Neural crest cell (in vitro differentiated cells): Measurements from ENCODE around the gene RASD1. TPM values are rescaled to one million over a fixed set of nuclear protein-coding genes. Genes with fewer than 3 reads are reported as not detected.
A peak's percentile ranks its signal among the peaks of the same experiment; 100 is the strongest.
"Not testable (repeated sequence)": the region's sequence is repeated elsewhere in the genome, so short reads cannot be mapped to it uniquely, and the experiment has no call there.

Experiments
- DNase-seq: peaks from one replicate; pipeline ENCODE4 v3.0.0; 2021; ENCODE audit warnings: low read depth, mixed read lengths, low spot score
- H3K27ac Mint-ChIP-seq: one replicate; pipeline ENCODE4 v1.8.0; 2021; ENCODE audit warnings: mild to moderate bottlenecking, mixed read lengths; ENCODE audit not compliant: unreplicated experiment
- H3K27me3 Mint-ChIP-seq: 2 replicates; pipeline ENCODE4 v1.8.0; 2021; ENCODE audit warnings: low read depth, mild to moderate bottlenecking, mixed read lengths
- H3K36me3 Mint-ChIP-seq: 2 replicates; pipeline ENCODE4 v1.8.0; 2021; ENCODE audit warnings: low read depth, mild to moderate bottlenecking, mixed read lengths
- H3K4me1 Mint-ChIP-seq: 2 replicates; pipeline ENCODE4 v1.8.0; 2021; ENCODE audit warnings: mixed read lengths
- H3K4me3 Mint-ChIP-seq: one replicate; pipeline ENCODE4 v1.8.0; 2021; ENCODE audit warnings: mild to moderate bottlenecking, mixed read lengths
- H3K9me3 Mint-ChIP-seq: 2 replicates; pipeline ENCODE4 v1.8.0; 2021; ENCODE audit warnings: mixed read lengths
- total RNA-seq: library from RNA; stranded (reverse); gene quantifications from 2 replicates; pipeline ENCODE4 v1.2.1, GENCODE V29; 2021
- TF ChIP-seq, protein P1 (sequence below): fragments of 200-600 bp; sonication (generic); conservative IDR thresholded peaks from 2 replicates; pipeline ENCODE4 v1.5.0; 2021; ENCODE audit warnings: antibody characterized with exemption, mild to moderate bottlenecking

Gene RASD1
- total RNA-seq, 1 donor from 2014 or later: 8.0 TPM

DNA sequence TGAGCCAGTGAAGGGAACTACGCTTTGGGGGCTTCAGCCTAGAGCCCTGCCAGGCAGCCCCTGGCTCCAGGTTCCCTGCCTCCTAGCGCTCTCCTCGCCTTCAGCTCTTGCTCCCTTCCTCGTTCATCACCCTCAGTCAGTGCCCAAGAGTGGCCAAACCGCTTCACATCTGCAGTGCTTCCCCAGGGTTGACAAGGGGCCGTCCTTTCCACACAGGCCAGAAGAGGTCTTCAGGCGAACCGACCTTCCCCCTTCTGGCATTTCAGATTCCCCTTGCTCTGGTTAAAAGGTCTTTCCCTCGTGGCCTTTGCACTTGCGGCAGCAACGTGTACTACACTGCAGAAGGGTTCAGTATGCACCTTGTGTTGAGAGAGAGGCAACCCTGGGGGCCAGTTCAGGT lies 4.1 kb downstream of the RASD1 start:
- peaks cover 21% of the 10 kb centered on the region for H3K4me1 Mint-ChIP-seq
- TF ChIP-seq, protein P1, sequence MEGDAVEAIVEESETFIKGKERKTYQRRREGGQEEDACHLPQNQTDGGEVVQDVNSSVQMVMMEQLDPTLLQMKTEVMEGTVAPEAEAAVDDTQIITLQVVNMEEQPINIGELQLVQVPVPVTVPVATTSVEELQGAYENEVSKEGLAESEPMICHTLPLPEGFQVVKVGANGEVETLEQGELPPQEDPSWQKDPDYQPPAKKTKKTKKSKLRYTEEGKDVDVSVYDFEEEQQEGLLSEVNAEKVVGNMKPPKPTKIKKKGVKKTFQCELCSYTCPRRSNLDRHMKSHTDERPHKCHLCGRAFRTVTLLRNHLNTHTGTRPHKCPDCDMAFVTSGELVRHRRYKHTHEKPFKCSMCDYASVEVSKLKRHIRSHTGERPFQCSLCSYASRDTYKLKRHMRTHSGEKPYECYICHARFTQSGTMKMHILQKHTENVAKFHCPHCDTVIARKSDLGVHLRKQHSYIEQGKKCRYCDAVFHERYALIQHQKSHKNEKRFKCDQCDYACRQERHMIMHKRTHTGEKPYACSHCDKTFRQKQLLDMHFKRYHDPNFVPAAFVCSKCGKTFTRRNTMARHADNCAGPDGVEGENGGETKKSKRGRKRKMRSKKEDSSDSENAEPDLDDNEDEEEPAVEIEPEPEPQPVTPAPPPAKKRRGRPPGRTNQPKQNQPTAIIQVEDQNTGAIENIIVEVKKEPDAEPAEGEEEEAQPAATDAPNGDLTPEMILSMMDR: no peak
- H3K27me3 Mint-ChIP-seq: peaks cover 30% of the 10 kb centered on the region
- H3K9me3 Mint-ChIP-seq: no peaks in the 10 kb centered on the region
- no peak for DNase-seq
- peak overlapping the region; percentile 60 for H3K4me3 Mint-ChIP-seq
- H3K36me3 Mint-ChIP-seq: peaks cover 20% of the 10 kb centered on the region
- H3K27ac Mint-ChIP-seq: no peak overlapping the region

DNA sequence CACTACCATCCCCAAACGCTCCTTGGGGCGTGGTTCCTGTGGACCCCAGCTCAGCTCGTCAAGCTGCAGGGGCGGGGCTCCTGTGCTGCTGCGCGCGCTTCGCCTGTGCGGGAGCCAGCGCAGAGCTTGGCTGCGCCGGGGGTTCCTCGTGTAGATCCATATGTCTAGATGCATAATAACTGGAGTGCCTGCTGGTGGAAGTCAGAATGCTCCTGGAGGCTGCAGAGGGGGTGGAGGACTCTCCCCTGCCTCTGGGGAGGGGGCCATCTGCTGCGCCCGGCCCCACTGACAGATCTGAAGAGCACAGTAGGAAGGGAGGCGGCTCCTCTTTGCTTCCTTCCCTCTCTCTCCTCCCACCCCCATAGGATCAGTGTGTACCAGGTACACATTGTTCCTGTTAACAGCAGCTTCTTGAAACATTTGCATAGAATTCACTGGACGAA lies 4.6 kb downstream of the RASD1 start:
- no peak overlapping the region for H3K27ac Mint-ChIP-seq
- peaks cover 23% of the 10 kb centered on the region for H3K36me3 Mint-ChIP-seq
- H3K4me3 Mint-ChIP-seq: no peak overlapping the region
- no peaks in the 10 kb centered on the region for H3K9me3 Mint-ChIP-seq
- TF ChIP-seq, protein P1: no peak
- H3K27me3 Mint-ChIP-seq: peaks cover 27% of the 10 kb centered on the region
- DNase-seq: no peak
- peaks cover 21% of the 10 kb centered on the region for H3K4me1 Mint-ChIP-seq

- H3K9me3 Mint-ChIP-seq: no peaks in the 10 kb centered on the region
- H3K27me3 Mint-ChIP-seq: peaks cover 26% of the 10 kb centered on the region
- peaks cover 21% of the 10 kb centered on the region for H3K4me1 Mint-ChIP-seq
- no peak overlapping the region for H3K27ac Mint-ChIP-seq
- no peak for DNase-seq
- H3K36me3 Mint-ChIP-seq: peaks cover 23% of the 10 kb centered on the region
- no peak overlapping the region for H3K4me3 Mint-ChIP-seq
- TF ChIP-seq, protein P1: no peak
These were observed 5.1 kb downstream of the RASD1 start for GRCh38 chr17:17491031-17491471.

- Mint-ChIP-seq H3K36me3 (peaks cover 30% of the 10 kb centered on the region), H3K27me3 (no peaks in the 10 kb centered on the region), H3K9me3 (no peaks in the 10 kb centered on the region)
These were observed 8.2 kb downstream of the RASD1 start for GRCh38 chr17:17487998-17488397.

DNA sequence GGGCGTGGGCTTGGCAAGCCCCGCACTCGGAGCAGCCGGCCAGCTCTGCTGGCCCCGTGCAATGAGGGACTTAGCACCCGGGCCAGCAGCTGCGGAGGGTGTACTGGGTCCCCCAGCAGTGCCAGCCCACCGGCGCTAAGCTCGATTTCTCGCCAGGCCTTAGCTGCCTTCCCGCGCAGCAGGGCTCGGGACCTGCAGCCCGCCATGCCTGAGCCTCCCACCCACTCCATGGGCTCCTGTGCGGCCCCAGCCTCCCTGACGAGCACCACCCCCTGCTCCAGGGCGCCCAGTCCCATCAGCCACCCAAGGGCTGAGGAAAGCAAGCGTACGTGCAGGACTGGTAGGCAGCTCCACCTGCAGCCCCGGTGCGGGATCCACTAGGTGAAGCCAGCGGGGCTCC lies 9.8 kb downstream of the RASD1 start:
- not testable (repeated sequence) for DNase-seq, H3K4me1 Mint-ChIP-seq, H3K4me3 Mint-ChIP-seq, H3K9me3 Mint-ChIP-seq, H3K27me3 Mint-ChIP-seq, H3K27ac Mint-ChIP-seq
- peaks cover 27% of the 10 kb centered on the region for H3K36me3 Mint-ChIP-seq

More at GRCh38 chr17:17487998-17488397, 8.2 kb downstream of the RASD1 start:
- peaks cover 7% of the 10 kb centered on the region for H3K4me1 Mint-ChIP-seq
- peak overlapping the region; percentile 44 for H3K27ac Mint-ChIP-seq
- TF ChIP-seq, protein P1: no peak
- no peak overlapping the region for H3K4me3 Mint-ChIP-seq
- no peak for DNase-seq

- no peak for DNase-seq
- TF ChIP-seq, protein P1: no peak
- Mint-ChIP-seq H3K9me3 (no peaks in the 10 kb centered on the region), H3K36me3 (peaks cover 27% of the 10 kb centered on the region), H3K27ac (no peak overlapping the region), H3K4me3 (no peak overlapping the region), H3K27me3 (no peaks in the 10 kb centered on the region), H3K4me1 (peaks cover 7% of the 10 kb centered on the region)
These were observed 10.8 kb downstream of the RASD1 start for GRCh38 chr17:17485420-17485819.
